Chondrocyte (in vitro differentiated cells): ENCODE results near the gene TAF4B. TPM values are rescaled to one million over a fixed set of nuclear protein-coding genes. Genes with fewer than 3 reads are reported as not detected.

Source experiments
- DNase-seq: peaks from one replicate; pipeline ENCODE4 v3.0.0; 2021; ENCODE audit warnings: mixed read lengths, low spot score
- H3K27ac Mint-ChIP-seq: one replicate; pipeline ENCODE4 v1.8.0; 2021; ENCODE audit warnings: mild to moderate bottlenecking, moderate library complexity, mixed read lengths; ENCODE audit not compliant: unreplicated experiment
- H3K27me3 Mint-ChIP-seq: 2 replicates; pipeline ENCODE4 v1.8.0; 2021; ENCODE audit warnings: low read depth, mixed read lengths
- H3K36me3 Mint-ChIP-seq: 2 replicates; pipeline ENCODE4 v1.8.0; 2021; ENCODE audit warnings: low read depth, mixed read lengths
- H3K4me1 Mint-ChIP-seq: 2 replicates; pipeline ENCODE4 v1.8.0; 2021; ENCODE audit warnings: low read depth, mild to moderate bottlenecking, mixed read lengths
- H3K4me3 Mint-ChIP-seq: one replicate; pipeline ENCODE4 v1.8.0; 2021; ENCODE audit warnings: mild to moderate bottlenecking, moderate library complexity, mixed read lengths; ENCODE audit not compliant: unreplicated experiment
- H3K9me3 Mint-ChIP-seq: 2 replicates; pipeline ENCODE4 v1.8.0; 2021; ENCODE audit warnings: low read depth, mixed read lengths
- total RNA-seq: library from RNA; stranded (reverse); gene quantifications from 3 replicates; pipeline ENCODE4 v1.2.1, GENCODE V29; 2021
- TF ChIP-seq, protein P1 (sequence below): fragments of 200-600 bp; sonication (generic); IDR thresholded peaks from 2 replicates; pipeline ENCODE4 v1.5.0; 2021; ENCODE audit warnings: antibody characterized with exemption, mild to moderate bottlenecking, moderate library complexity

TAF4B gene
- total RNA-seq, 1 donor from 2014 or later: 2.2 TPM

DNA sequence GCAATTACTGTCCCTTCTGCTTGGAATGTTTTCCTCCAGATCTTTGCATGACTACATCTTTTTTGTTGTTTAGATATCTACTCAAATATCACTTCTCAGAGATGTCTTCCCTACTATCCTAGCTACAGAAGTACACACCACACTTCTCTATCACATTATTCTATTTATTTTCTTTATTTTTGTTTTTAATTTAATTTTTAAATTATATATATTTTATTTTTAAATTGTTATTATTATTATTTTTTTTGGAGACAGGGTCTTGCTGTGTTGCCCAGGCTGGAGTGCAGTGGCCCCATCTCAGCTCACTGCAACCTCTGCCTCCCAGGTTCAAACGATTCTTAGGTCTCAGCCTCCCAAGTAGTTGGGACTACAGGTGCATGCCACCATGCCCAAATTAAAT is 106.7 kb downstream of the TAF4B start:
- peaks cover 25% of the 10 kb centered on the region for H3K4me1 Mint-ChIP-seq
- no peaks in the 10 kb centered on the region for H3K27me3 Mint-ChIP-seq
- no peaks in the 10 kb centered on the region for H3K36me3 Mint-ChIP-seq
- TF ChIP-seq, protein P1, sequence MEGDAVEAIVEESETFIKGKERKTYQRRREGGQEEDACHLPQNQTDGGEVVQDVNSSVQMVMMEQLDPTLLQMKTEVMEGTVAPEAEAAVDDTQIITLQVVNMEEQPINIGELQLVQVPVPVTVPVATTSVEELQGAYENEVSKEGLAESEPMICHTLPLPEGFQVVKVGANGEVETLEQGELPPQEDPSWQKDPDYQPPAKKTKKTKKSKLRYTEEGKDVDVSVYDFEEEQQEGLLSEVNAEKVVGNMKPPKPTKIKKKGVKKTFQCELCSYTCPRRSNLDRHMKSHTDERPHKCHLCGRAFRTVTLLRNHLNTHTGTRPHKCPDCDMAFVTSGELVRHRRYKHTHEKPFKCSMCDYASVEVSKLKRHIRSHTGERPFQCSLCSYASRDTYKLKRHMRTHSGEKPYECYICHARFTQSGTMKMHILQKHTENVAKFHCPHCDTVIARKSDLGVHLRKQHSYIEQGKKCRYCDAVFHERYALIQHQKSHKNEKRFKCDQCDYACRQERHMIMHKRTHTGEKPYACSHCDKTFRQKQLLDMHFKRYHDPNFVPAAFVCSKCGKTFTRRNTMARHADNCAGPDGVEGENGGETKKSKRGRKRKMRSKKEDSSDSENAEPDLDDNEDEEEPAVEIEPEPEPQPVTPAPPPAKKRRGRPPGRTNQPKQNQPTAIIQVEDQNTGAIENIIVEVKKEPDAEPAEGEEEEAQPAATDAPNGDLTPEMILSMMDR: no peak
- DNase-seq: no peak
- H3K9me3 Mint-ChIP-seq: no peaks in the 10 kb centered on the region
- H3K27ac Mint-ChIP-seq: no peak overlapping the region
- H3K4me3 Mint-ChIP-seq: no peak overlapping the region

GRCh38 chr18:26335156-26335555 is 108.9 kb downstream of the TAF4B start:
- TF ChIP-seq, protein P1: no peak
- H3K27me3 Mint-ChIP-seq: no peaks in the 10 kb centered on the region
- DNase-seq: no peak
- H3K4me3 Mint-ChIP-seq: no peak overlapping the region
- no peaks in the 10 kb centered on the region for H3K9me3 Mint-ChIP-seq
- H3K4me1 Mint-ChIP-seq: peaks cover 32% of the 10 kb centered on the region
- H3K36me3 Mint-ChIP-seq: no peaks in the 10 kb centered on the region
- H3K27ac Mint-ChIP-seq: peak overlapping the region; percentile 33

DNA sequence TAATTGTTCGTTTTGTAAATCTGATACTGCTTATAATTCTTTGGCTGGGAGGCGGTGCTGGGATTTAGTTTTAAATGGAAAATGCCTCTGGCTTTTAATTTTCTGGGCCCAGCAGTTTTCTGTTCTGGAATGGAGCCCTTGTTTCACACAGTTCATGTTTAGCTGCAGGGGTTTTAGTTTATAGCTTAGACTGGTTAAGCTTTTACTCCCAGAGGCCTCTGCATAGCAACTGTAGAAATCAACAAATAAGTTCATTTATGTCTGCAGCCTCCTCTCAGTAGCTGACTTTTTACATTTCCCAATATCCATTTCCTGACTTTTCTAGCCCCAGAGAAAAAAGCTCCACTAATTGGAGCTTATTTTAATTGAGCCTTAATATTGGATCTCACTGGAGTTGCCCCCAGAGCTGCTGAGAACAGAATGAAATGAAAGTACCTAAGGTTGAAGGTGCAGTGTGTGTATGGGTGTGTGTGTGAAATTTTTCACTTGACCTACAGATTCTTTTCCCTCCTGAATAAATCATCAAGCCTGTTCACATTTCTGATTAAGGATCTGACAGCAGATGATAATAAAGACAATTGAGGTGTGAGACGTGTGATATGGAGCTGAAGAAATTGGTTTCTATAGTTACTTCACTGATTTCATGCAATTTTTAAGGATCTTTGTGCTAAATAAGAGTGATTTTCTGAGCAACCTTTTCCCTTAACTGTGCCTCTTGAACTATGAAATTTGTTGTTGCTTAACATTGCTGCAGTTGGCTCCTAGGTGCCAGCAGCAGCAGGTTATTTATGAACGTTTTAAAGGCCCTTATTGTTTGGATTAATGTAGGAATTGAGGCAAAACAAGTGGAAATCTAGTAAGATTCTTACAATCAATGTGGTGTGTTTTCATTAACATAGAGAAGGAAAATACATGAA is 109.6 kb downstream of the TAF4B start:
- Mint-ChIP-seq H3K4me1 (peaks cover 32% of the 10 kb centered on the region), H3K27me3 (no peaks in the 10 kb centered on the region), H3K36me3 (no peaks in the 10 kb centered on the region), H3K27ac (peak overlapping the region; percentile 33), H3K4me3 (no peak overlapping the region), H3K9me3 (no peaks in the 10 kb centered on the region)
- TF ChIP-seq, protein P1: no peak
- DNase-seq: no peak

GRCh38 chr18:26336572-26336971 is 110.3 kb downstream of the TAF4B start:
- H3K27me3 Mint-ChIP-seq: no peaks in the 10 kb centered on the region
- no peaks in the 10 kb centered on the region for H3K9me3 Mint-ChIP-seq
- DNase-seq: no peak
- TF ChIP-seq, protein P1: no peak
- peaks cover 39% of the 10 kb centered on the region for H3K4me1 Mint-ChIP-seq
- no peaks in the 10 kb centered on the region for H3K36me3 Mint-ChIP-seq
- no peak overlapping the region for H3K4me3 Mint-ChIP-seq
- H3K27ac Mint-ChIP-seq: peak overlapping the region; percentile 25

GRCh38 chr18:26342646-26343045 is 116.4 kb downstream of the TAF4B start:
- H3K9me3 Mint-ChIP-seq: peaks cover 20% of the 10 kb centered on the region
- H3K27ac Mint-ChIP-seq: no peak overlapping the region
- H3K4me1 Mint-ChIP-seq: peaks cover 28% of the 10 kb centered on the region
- peaks cover 14% of the 10 kb centered on the region for H3K36me3 Mint-ChIP-seq
- no peaks in the 10 kb centered on the region for H3K27me3 Mint-ChIP-seq
- TF ChIP-seq, protein P1: no peak
- no peak for DNase-seq
- no peak overlapping the region for H3K4me3 Mint-ChIP-seq
